Muscle layer of colon (tissue), 2 donors: ENCODE results near the gene ZGRF1.
"Not testable (repeated sequence)": the region's sequence is repeated elsewhere in the genome, so short reads cannot be mapped to it uniquely, and the experiment has no call there.

ENCODE experiments used
- H3K27ac ChIP-seq: one replicate; pipeline ENCODE4 v1.7.0; 2013; ENCODE audit warnings: low read depth, mild to moderate bottlenecking, low read length, moderate library complexity
- H3K27me3 ChIP-seq, 2 donors: one replicate each; pipeline ENCODE4 v1.7.0; 2013; ENCODE audit warnings: low read length in 2 of 2, mild to moderate bottlenecking in 2 of 2; ENCODE audit not compliant: insufficient read depth in 2 of 2, control insufficient read depth in 1 of 2
- H3K36me3 ChIP-seq: one replicate; pipeline ENCODE4 v1.7.0; 2013; ENCODE audit warnings: mild to moderate bottlenecking, low read length; ENCODE audit not compliant: insufficient read depth
- H3K4me1 ChIP-seq: one replicate; pipeline ENCODE4 v1.7.0; 2013; ENCODE audit warnings: mild to moderate bottlenecking, low read length; ENCODE audit not compliant: insufficient read depth
- H3K4me3 ChIP-seq, 2 donors: one replicate each; pipeline ENCODE4 v1.7.0; 2013; ENCODE audit warnings: low read length in 2 of 2, low read depth in 1 of 2, mild to moderate bottlenecking in 1 of 2, moderate library complexity in 1 of 2
- H3K9ac ChIP-seq: one replicate; pipeline ENCODE4 v1.7.0; 2013; ENCODE audit warnings: low read length
- H3K9me3 ChIP-seq: one replicate; pipeline ENCODE4 v1.7.0; 2013; ENCODE audit warnings: mild to moderate bottlenecking, low read length
- donor health status: abdominal sarcoma.
- donor health status: Adenocarcinoma of cecum.

Gene ZGRF1

GRCh38 chr4:112511093-112511802 is 125.5 kb downstream of the ZGRF1 start:
- Histone ChIP-seq H3K4me1 (peaks cover 31% of the 10 kb centered on the region), H3K27ac (no peak overlapping the region), H3K27me3 (peaks cover 70 to 78% of the 10 kb centered on the region in 2 donors), H3K9ac (no peak overlapping the region), H3K9me3 (peaks cover 5% of the 10 kb centered on the region), H3K4me3 (no peak overlapping the region), H3K36me3 (no peaks in the 10 kb centered on the region)

- H3K36me3 ChIP-seq: no peaks in the 10 kb centered on the region
- H3K27ac ChIP-seq: no peak overlapping the region
- peaks cover 67 to 70% of the 10 kb centered on the region in 2 donors for H3K27me3 ChIP-seq
- H3K9ac ChIP-seq: no peak overlapping the region
- H3K9me3 ChIP-seq: peaks cover 5% of the 10 kb centered on the region
- peak overlapping the region; percentile 2 to 35 for H3K4me3 ChIP-seq
- H3K4me1 ChIP-seq: peaks cover 31% of the 10 kb centered on the region
Measured at GRCh38 chr4:112510291-112511092, 126.2 kb downstream of the ZGRF1 start.

GRCh38 chr4:112509243-112510141 is 127.2 kb downstream of the ZGRF1 start:
- H3K4me3 ChIP-seq: peak overlapping the region in 1 of 2 donors; percentile 52
- no peak overlapping the region for H3K27ac ChIP-seq
- peaks cover 5% of the 10 kb centered on the region for H3K9me3 ChIP-seq
- no peak overlapping the region for H3K9ac ChIP-seq
- no peaks in the 10 kb centered on the region for H3K36me3 ChIP-seq
- peaks cover 27% of the 10 kb centered on the region for H3K4me1 ChIP-seq
- peaks cover 61 to 63% of the 10 kb centered on the region in 2 donors for H3K27me3 ChIP-seq

GRCh38 chr4:112508356-112508755 is 128.4 kb downstream of the ZGRF1 start:
- H3K4me1 ChIP-seq: peaks cover 23% of the 10 kb centered on the region
- no peak overlapping the region for H3K4me3 ChIP-seq
- H3K27ac ChIP-seq: no peak overlapping the region
- H3K27me3 ChIP-seq: peaks cover 50 to 52% of the 10 kb centered on the region in 2 donors
- peaks cover 5% of the 10 kb centered on the region for H3K9me3 ChIP-seq
- H3K9ac ChIP-seq: no peak overlapping the region
- no peaks in the 10 kb centered on the region for H3K36me3 ChIP-seq

GRCh38 chr4:112504807-112505206 is 131.9 kb downstream of the ZGRF1 start:
- Histone ChIP-seq H3K36me3 (no peaks in the 10 kb centered on the region), H3K27ac (no peak overlapping the region), H3K9me3 (peaks cover 5% of the 10 kb centered on the region), H3K4me3 (no peak overlapping the region), H3K9ac (no peak overlapping the region), H3K4me1 (peaks cover 10% of the 10 kb centered on the region), H3K27me3 (peaks cover 15 to 20% of the 10 kb centered on the region in 2 donors)

- H3K9ac ChIP-seq: no peak overlapping the region
- no peak overlapping the region for H3K27ac ChIP-seq
- H3K27me3 ChIP-seq: peaks cover 0 to under 1% of the 10 kb centered on the region in 2 donors
- H3K4me1 ChIP-seq: no peaks in the 10 kb centered on the region
- no peaks in the 10 kb centered on the region for H3K9me3 ChIP-seq
- no peaks in the 10 kb centered on the region for H3K36me3 ChIP-seq
- no peak overlapping the region for H3K4me3 ChIP-seq
Measured at GRCh38 chr4:112502871-112503270, 133.8 kb downstream of the ZGRF1 start.

GRCh38 chr4:112492321-112492720 is 144.4 kb downstream of the ZGRF1 start:
- Histone ChIP-seq H3K9me3 (no peaks in the 10 kb centered on the region), H3K36me3 (no peaks in the 10 kb centered on the region), H3K27ac (no peak overlapping the region), H3K4me1 (no peaks in the 10 kb centered on the region), H3K9ac (no peak overlapping the region), H3K4me3 (no peak overlapping the region), H3K27me3 (no peaks in the 10 kb centered on the region)

- not testable (repeated sequence) for H3K36me3 ChIP-seq, H3K9ac ChIP-seq, H3K27me3 ChIP-seq, H3K4me1 ChIP-seq, H3K9me3 ChIP-seq, H3K27ac ChIP-seq, H3K4me3 ChIP-seq
Measured at GRCh38 chr4:112490808-112491207, 145.9 kb downstream of the ZGRF1 start.
